ENCODE results near the gene PITPNC1. TPM values are rescaled to one million over a fixed set of nuclear protein-coding genes. Genes with fewer than 3 reads are reported as not detected.
A peak's percentile ranks its signal among the peaks of the same experiment; 100 is the strongest.

The PITPNC1 gene
- total RNA-seq, 4 donors from 2014 or later, result 14.1 to 35.5 (median 31.8) TPM

GRCh38 chr17:67434061-67434525, 57.0 kb downstream of the PITPNC1 start:
- TF ChIP-seq POLR2AphosphoS5 (IDR thresholded peaks at IDR 0.05) (peak in 1 of 2 donors; percentile 11), POLR2A (IDR thresholded peaks at IDR 0.05; ENCODE audit: low read depth) (no peak), CTCF (IDR thresholded peaks at IDR 0.05) (no peak)
- peaks cover 12 to 46% (median 43%) of the 10 kb centered on the region in 4 donors for H3K4me1 ChIP-seq
- H3K4me3 ChIP-seq, result no peak overlapping the region
- no peaks in the 10 kb centered on the region for H3K9me3 ChIP-seq
- 70% methylated on average over 6 of the region's 6 CpGs for WGBS
- DNase-seq (ENCODE audit: extremely low spot score), result no peak
- peak overlapping the region; percentile 36 to 64 (median 49) for H3K27ac ChIP-seq (replicated peaks in 1 of 4)
- no peaks in the 10 kb centered on the region for H3K27me3 ChIP-seq
- intact Hi-C loops (cut with DNase I), result no loop called here
- H3K36me3 ChIP-seq, result no peaks in the 10 kb centered on the region

GRCh38 chr17:67435122-67435521, 58.0 kb downstream of the PITPNC1 start:
- Histone ChIP-seq H3K4me3 (no peak overlapping the region), H3K36me3 (no peaks in the 10 kb centered on the region), H3K27ac (replicated peaks in 1 of 4) (no peak overlapping the region), H3K27me3 (no peaks in the 10 kb centered on the region), H3K4me1 (peaks cover 13 to 46% (median 40%) of the 10 kb centered on the region in 4 donors), H3K9me3 (no peaks in the 10 kb centered on the region)
- TF ChIP-seq EP300 (IDR thresholded peaks at IDR 0.05) (no peak), POLR2A (IDR thresholded peaks at IDR 0.05; ENCODE audit: low read depth) (no peak), POLR2AphosphoS5 (IDR thresholded peaks at IDR 0.05) (no peak), CTCF (IDR thresholded peaks at IDR 0.05) (no peak)
- intact Hi-C loops (cut with DNase I), result no loop called here
- 75% methylated on average over 5 of the region's 5 CpGs for WGBS
- no peak for DNase-seq (ENCODE audit: extremely low spot score)

- TF ChIP-seq EP300 (IDR thresholded peaks at IDR 0.05), result no peak
- intact Hi-C loops (cut with DNase I), result no loop called here
- no peaks in the 10 kb centered on the region for H3K9me3 ChIP-seq
- peak overlapping the region in 1 of 4 donors; percentile 12 for H3K27ac ChIP-seq (replicated peaks in 1 of 4)
- 93% methylated on average over 5 of the region's 5 CpGs for WGBS
- H3K4me1 ChIP-seq, result peaks cover 20 to 48% (median 43%) of the 10 kb centered on the region in 4 donors
- no peaks in the 10 kb centered on the region for H3K36me3 ChIP-seq
- DNase-seq (ENCODE audit: extremely low spot score), result no peak
- no peak overlapping the region for H3K4me3 ChIP-seq
- no peaks in the 10 kb centered on the region for H3K27me3 ChIP-seq
These were observed 58.7 kb downstream of the PITPNC1 start for GRCh38 chr17:67435786-67436185.

GRCh38 chr17:67436233-67436632, 59.2 kb downstream of the PITPNC1 start:
- no peak for TF ChIP-seq POLR2AphosphoS5 (IDR thresholded peaks at IDR 0.05)
- no peak for TF ChIP-seq POLR2A (IDR thresholded peaks at IDR 0.05; ENCODE audit: low read depth)
- TF ChIP-seq EP300 (IDR thresholded peaks at IDR 0.05), result no peak
- no peak for TF ChIP-seq CTCF (IDR thresholded peaks at IDR 0.05)
- no peak overlapping the region for H3K4me3 ChIP-seq
- no peaks in the 10 kb centered on the region for H3K27me3 ChIP-seq
- DNase-seq (ENCODE audit: extremely low spot score), result no peak
- H3K27ac ChIP-seq (replicated peaks in 1 of 4), result peak overlapping the region in 3 of 4 donors; percentile 7 to 16 (median 12)
- H3K9me3 ChIP-seq, result no peaks in the 10 kb centered on the region
- WGBS, result 86% methylated on average over 10 of the region's 10 CpGs
- intact Hi-C loops (cut with DNase I), result no loop called here
- H3K36me3 ChIP-seq, result no peaks in the 10 kb centered on the region
- peaks cover 19 to 49% (median 43%) of the 10 kb centered on the region in 4 donors for H3K4me1 ChIP-seq

- no peak for TF ChIP-seq CTCF (IDR thresholded peaks at IDR 0.05)
- TF ChIP-seq EP300 (IDR thresholded peaks at IDR 0.05), result no peak
- H3K36me3 ChIP-seq, result no peaks in the 10 kb centered on the region
- no peaks in the 10 kb centered on the region for H3K9me3 ChIP-seq
- WGBS, result 74% methylated on average over 3 of the region's 3 CpGs
- no peak overlapping the region for H3K27ac ChIP-seq (replicated peaks in 1 of 4)
- H3K4me3 ChIP-seq, result no peak overlapping the region
- no peak for DNase-seq (ENCODE audit: extremely low spot score)
- H3K4me1 ChIP-seq, result peaks cover 18 to 54% (median 49%) of the 10 kb centered on the region in 4 donors
- intact Hi-C loops (cut with DNase I), result no loop called here
- H3K27me3 ChIP-seq, result no peaks in the 10 kb centered on the region
These were observed 61.6 kb downstream of the PITPNC1 start for GRCh38 chr17:67438667-67439066.

Measured in esophagus muscularis mucosa (tissue), 4 donors.